Astrocyte of the spinal cord (primary cell): ENCODE data around the gene POR.
"Not testable (repeated sequence)": the region's sequence is repeated elsewhere in the genome, so short reads cannot be mapped to it uniquely, and the experiment has no call there.

Experiments
- DNase-seq: peaks from one replicate; pipeline ENCODE4 v3.0.0; 2011; ENCODE audit warnings: low read depth, low spot score
- H3K4me3 ChIP-seq: 2 replicates; pipeline ENCODE4 v1.5.1; 2011; ENCODE audit warnings: low read depth, mild to moderate bottlenecking, low read length, moderate library complexity
- CTCF ChIP-seq: IDR thresholded peaks from 2 replicates; pipeline ENCODE4 v1.5.1; 2012; ENCODE audit warnings: low read depth, mild to moderate bottlenecking, low read length, inconsistent platforms
- in situ Hi-C: cut with HindIII; loops from 2 replicates; pipeline ENCODE4 v1.10.0; 2017; ENCODE audit warnings: low sequenced_read_pairs

Gene POR

GRCh38 chr7:75892634-75893272, 22.2 kb upstream of the POR start:
- in situ Hi-C loops, result no loop called here
- H3K4me3 ChIP-seq, result no peak overlapping the region
- no peak for DNase-seq
- TF ChIP-seq CTCF, result no peak

- in situ Hi-C loops, result no loop called here
- no peak for TF ChIP-seq CTCF
Observed at GRCh38 chr7:75896803-75897327, 18.1 kb upstream of the POR start.

GRCh38 chr7:75900617-75901315, 14.2 kb upstream of the POR start:
- in situ Hi-C loops, result no loop called here
- no peak overlapping the region for H3K4me3 ChIP-seq
- no peak for TF ChIP-seq CTCF
- DNase-seq, result no peak

More at GRCh38 chr7:75896803-75897327, 18.1 kb upstream of the POR start:
- DNase-seq, result no peak
- H3K4me3 ChIP-seq, result no peak overlapping the region

GRCh38 chr7:75905785-75906604, 9.0 kb upstream of the POR start:
- DNase-seq, result peak; percentile 45
- in situ Hi-C loops, result no loop called here
- H3K4me3 ChIP-seq, result no peak overlapping the region
- TF ChIP-seq CTCF, result no peak

GRCh38 chr7:75906991-75907667, 7.8 kb upstream of the POR start:
- in situ Hi-C loops, result no loop called here
- no peak overlapping the region for H3K4me3 ChIP-seq
- no peak for DNase-seq
- no peak for TF ChIP-seq CTCF

- DNase-seq, H3K4me3 ChIP-seq, in situ Hi-C loops: not testable (repeated sequence)
Observed at GRCh38 chr7:75907668-75908039, 7.3 kb upstream of the POR start.
